HEK293T (cell line): ENCODE measurements around the gene POP4.

Experiments
- ARNT ChIP-seq: fragments of 450-650 bp; IDR thresholded peaks from 2 replicates; pipeline ENCODE4 v1.6.1; 2017; ENCODE audit warnings: mild to moderate bottlenecking
- FOXK2 ChIP-seq: fragments of 450-650 bp; IDR thresholded peaks from 2 replicates; pipeline ENCODE4 v1.6.1; 2016; ENCODE audit warnings: mild to moderate bottlenecking
- FOXM1 ChIP-seq: fragments of 450-650 bp; IDR thresholded peaks from 2 replicates; pipeline ENCODE4 v1.6.1; 2017; ENCODE audit warnings: mild to moderate bottlenecking, borderline replicate concordance
- L3MBTL2 ChIP-seq: fragments of 450-650 bp; conservative IDR thresholded peaks from 2 replicates; pipeline ENCODE4 v1.6.1; 2016; ENCODE audit warnings: mild to moderate bottlenecking
- LEF1 ChIP-seq: fragments of 450-650 bp; IDR thresholded peaks from 2 replicates; pipeline ENCODE4 v1.6.1; 2017; ENCODE audit warnings: mild to moderate bottlenecking, borderline replicate concordance
- NFRKB ChIP-seq: fragments of 450-650 bp; IDR thresholded peaks from 2 replicates; pipeline ENCODE4 v1.6.1; 2016; ENCODE audit warnings: mild to moderate bottlenecking, moderate library complexity
- SP1 ChIP-seq: fragments of 450-650 bp; IDR thresholded peaks from 2 replicates; pipeline ENCODE4 v1.6.1; 2017
- SUZ12 ChIP-seq: fragments of 450-650 bp; IDR thresholded peaks from 2 replicates; pipeline ENCODE4 v1.6.1; 2016; ENCODE audit warnings: mild to moderate bottlenecking
- TARDBP ChIP-seq: fragments of 450-650 bp; IDR thresholded peaks from 2 replicates; pipeline ENCODE4 v1.6.1; 2016
- ZNF384 ChIP-seq: fragments of 450-650 bp; IDR thresholded peaks from 2 replicates; pipeline ENCODE4 v1.6.1; 2016

GRCh38 chr19:29634002-29634401, 27.9 kb downstream of the POP4 start:
- TF ChIP-seq LEF1 (no peak), SUZ12 (no peak), TARDBP (no peak), SP1 (no peak), FOXK2 (no peak), ZNF384 (no peak), ARNT (no peak), L3MBTL2 (no peak), FOXM1 (no peak), NFRKB (no peak)
